Activated naive CD8-positive, alpha-beta T cell treated with anti-CD3 and anti-CD28 coated beads, Interleukin-2, amount 10 ng/mL, durations not matched to agents 7 days and 5 days (primary cell): ENCODE results near the gene STK17B. TPM values are rescaled to one million over a fixed set of nuclear protein-coding genes. Genes with fewer than 3 reads are reported as not detected.
"Not testable (repeated sequence)": the region's sequence is repeated elsewhere in the genome, so short reads cannot be mapped to it uniquely, and the experiment has no call there.

Experiments used
- ATAC-seq: fragments of 150-1000 bp; cut with Tn5 transposase; one replicate; pipeline ENCODE4 v1.10.0; 2021; ENCODE audit warnings: low read depth, moderate library complexity
- POLR2A ChIA-PET: fragments of 350-600 bp; sonication (Branson Sonifier 250); formaldehyde crosslinking; loops from one replicate; lab custom pipeline; 2021; ENCODE audit warnings: antibody characterized with exemption; lab: Charles Lee
- DNase-seq: peaks from one replicate; pipeline ENCODE4 v3.0.0; 2021
- H3K27ac Mint-ChIP-seq: one replicate; pipeline ENCODE4 v1.8.0; 2022; ENCODE audit warnings: mild to moderate bottlenecking, mixed read lengths
- H3K27me3 Mint-ChIP-seq: one replicate; pipeline ENCODE4 v1.8.0; 2022; ENCODE audit warnings: mild to moderate bottlenecking, moderate library complexity, mixed read lengths
- H3K36me3 Mint-ChIP-seq: one replicate; pipeline ENCODE4 v1.8.0; 2021; ENCODE audit warnings: mild to moderate bottlenecking, mixed read lengths
- H3K4me1 Mint-ChIP-seq: one replicate; pipeline ENCODE4 v1.8.0; 2021; ENCODE audit warnings: mixed read lengths
- H3K4me3 Mint-ChIP-seq: one replicate; pipeline ENCODE4 v1.8.0; 2022; ENCODE audit warnings: mild to moderate bottlenecking, moderate library complexity, mixed read lengths
- H3K9me3 Mint-ChIP-seq: one replicate; pipeline ENCODE4 v1.8.0; 2021; ENCODE audit warnings: mixed read lengths
- total RNA-seq, 2 experiments: library from RNA; stranded (reverse); gene quantifications; one replicate each; pipeline ENCODE4 v1.2.3, GENCODE V29; 2021

Gene STK17B
- total RNA-seq, 2 experiments from 2014 or later: 476 to 483 TPM

DNA sequence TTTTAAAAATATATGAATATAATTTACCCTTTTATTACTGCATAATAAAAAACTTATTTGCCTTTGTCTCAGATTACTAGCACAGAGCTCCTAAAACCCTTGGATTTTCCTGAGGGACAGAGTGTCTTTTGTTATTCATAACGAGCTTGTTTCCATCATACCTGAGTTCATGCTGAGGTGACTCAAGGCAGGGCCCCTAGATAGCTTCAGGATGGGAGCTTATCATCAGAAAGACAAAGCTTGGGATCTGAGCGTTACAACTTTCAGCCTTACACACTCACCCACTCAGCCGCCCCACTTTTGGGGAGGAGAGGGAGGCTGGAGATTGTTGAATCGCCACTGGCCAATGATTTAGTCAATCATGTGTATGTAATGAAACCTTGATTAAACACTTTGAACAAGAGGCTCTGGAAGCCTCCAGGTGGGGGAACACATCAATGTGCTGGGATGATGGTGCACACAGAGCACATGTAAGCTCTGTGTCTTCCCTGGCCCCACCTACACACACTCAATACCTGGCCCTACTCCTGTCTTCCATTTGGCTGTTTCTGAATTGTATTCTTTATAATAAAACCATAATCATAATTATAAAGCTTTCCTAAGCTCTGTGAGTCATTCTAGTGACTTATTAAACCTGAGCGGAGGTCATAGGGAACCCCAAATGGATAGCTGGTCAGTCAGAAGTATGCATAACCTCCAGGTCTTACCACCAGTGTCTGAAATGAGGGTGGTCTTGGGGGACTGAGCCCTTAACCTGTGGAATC lies 74.2 kb downstream of the STK17B start:
- H3K27me3 Mint-ChIP-seq: no peaks in the 10 kb centered on the region
- DNase-seq (no peak), ATAC-seq (no peak)
- peaks cover 15% of the 10 kb centered on the region for H3K9me3 Mint-ChIP-seq
- no peak overlapping the region for H3K4me3 Mint-ChIP-seq
- POLR2A ChIA-PET: interaction anchor here (0.5 kb wide), 1 partner anchor 81 kb away, joined by 4 read pairs; no protein-coding TSS in a partner anchor
- no peak overlapping the region for H3K27ac Mint-ChIP-seq
- peaks cover 9% of the 10 kb centered on the region for H3K4me1 Mint-ChIP-seq
- H3K36me3 Mint-ChIP-seq: peaks cover 12% of the 10 kb centered on the region

DNA sequence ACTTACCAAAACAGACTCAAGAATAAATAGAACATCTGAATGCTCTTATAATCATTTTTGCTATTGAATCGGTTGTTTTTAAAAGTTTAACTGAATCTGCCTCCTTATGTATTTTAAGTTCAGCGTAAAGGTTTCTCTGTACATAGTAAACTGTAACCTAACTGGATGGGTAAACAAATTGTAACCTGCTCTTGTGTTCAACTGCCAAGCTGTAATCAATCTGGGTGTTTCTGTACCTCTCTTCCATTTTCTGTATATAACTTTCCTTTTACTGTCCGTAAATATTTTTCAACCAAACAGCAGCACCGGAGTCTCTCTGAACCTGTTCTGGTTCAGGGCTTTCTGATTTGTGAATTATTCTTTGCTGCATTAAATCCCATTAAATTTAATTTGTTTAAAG lies 75.1 kb downstream of the STK17B start:
- Mint-ChIP-seq H3K27ac (no peak overlapping the region), H3K36me3 (peaks cover 12% of the 10 kb centered on the region), H3K4me1 (peaks cover under 1% of the 10 kb centered on the region), H3K9me3 (peaks cover 15% of the 10 kb centered on the region), H3K4me3 (no peak overlapping the region), H3K27me3 (no peaks in the 10 kb centered on the region)
- ATAC-seq (no peak), DNase-seq (no peak)
- POLR2A ChIA-PET: no interaction called here

DNA sequence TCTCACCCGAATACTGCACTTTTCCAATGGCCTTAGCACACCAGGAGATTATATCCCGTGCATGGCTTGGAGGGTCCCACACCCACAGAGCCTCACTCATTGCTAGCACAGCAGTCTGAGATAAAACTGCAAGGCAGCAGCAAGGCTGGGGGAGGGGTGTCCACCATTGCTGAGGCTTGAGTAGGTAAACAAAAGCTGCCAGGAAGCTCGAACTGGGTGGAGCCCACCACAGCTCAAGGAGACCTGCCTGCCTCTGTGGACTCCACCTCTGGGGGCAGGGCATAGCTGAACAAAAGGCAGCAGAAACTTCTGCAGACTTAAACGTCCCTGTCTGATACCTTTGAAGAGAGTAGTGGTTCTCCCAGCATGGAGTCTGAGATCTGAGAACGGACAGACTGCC lies 81.9 kb downstream of the STK17B start:
- DNase-seq, ATAC-seq, H3K27me3 Mint-ChIP-seq, H3K27ac Mint-ChIP-seq, H3K4me1 Mint-ChIP-seq, H3K4me3 Mint-ChIP-seq, POLR2A ChIA-PET: not testable (repeated sequence)
- Mint-ChIP-seq H3K36me3 (peaks cover 12% of the 10 kb centered on the region), H3K9me3 (peaks cover 21% of the 10 kb centered on the region)

DNA sequence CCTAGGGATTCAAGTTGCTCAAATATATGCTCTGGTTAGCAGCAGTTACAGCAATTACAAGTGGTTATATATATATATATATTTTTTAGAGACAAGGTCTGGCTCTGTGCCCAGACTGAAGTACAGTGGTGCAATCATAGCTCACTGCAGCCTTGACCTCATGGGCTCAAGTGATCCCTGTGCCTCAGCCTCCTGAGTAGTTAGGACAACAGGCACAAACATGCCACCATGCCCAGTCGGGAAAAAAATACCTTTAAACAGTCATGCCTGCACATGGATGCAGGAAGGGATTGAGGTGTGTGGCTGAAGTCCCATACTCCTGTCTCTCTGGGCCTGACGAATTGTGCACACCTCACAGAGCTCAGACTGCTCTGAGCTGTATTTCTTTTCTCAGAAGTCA lies 83.2 kb downstream of the STK17B start:
- POLR2A ChIA-PET: interaction anchor here (0.6 kb wide), 1 partner anchor 69 kb away, joined by 3 read pairs; no protein-coding TSS in a partner anchor
- H3K4me1 Mint-ChIP-seq: peaks cover 7% of the 10 kb centered on the region
- peaks cover 17% of the 10 kb centered on the region for H3K9me3 Mint-ChIP-seq
- H3K27ac Mint-ChIP-seq: no peak overlapping the region
- DNase-seq (no peak), ATAC-seq (no peak)
- H3K36me3 Mint-ChIP-seq: peaks cover 7% of the 10 kb centered on the region
- no peaks in the 10 kb centered on the region for H3K27me3 Mint-ChIP-seq
- no peak overlapping the region for H3K4me3 Mint-ChIP-seq

DNA sequence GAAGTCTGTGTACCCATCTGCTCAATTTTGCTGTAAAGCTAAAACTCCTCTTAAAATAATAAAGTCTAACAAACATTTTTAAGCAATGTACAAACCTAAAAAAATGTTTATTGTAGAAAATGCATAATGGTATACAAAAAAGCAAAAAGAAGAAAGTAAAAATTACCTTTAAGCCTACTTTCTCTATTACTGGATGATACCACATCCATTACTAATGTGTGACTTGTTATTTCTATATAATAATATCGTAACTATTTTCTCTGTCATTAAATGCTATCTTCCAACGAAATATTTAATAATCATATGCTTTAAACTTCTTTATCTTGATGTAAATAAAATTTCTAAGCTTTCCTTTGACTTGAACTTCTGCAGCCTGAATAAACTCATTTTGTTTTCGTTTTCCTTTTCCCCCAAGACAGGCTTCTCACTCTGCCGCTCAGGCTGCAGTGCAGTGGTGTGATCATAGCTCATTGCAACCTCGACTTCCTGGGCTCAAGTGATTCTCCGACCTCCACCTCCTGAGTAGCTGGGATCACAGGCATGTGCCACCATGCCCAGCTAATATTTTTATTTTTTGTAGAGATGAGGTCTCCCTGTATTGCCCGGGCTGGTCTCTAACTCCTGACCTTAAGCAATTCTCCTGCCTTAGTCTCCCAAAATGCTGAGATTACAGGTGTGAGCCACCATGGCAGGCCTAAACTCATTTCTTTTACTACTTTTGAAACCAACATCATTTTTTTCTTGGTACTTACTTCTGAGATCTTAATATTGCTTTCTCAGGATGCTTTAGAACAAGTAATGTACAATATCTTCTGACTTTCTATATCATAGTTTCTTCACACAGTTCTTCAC lies 84.6 kb downstream of the STK17B start:
- Mint-ChIP-seq H3K4me3 (peak overlapping the region; percentile 39), H3K27me3 (no peaks in the 10 kb centered on the region), H3K27ac (peak overlapping the region; percentile 55), H3K36me3 (peaks cover 21% of the 10 kb centered on the region), H3K9me3 (peaks cover 26% of the 10 kb centered on the region), H3K4me1 (peaks cover 9% of the 10 kb centered on the region)
- POLR2A ChIA-PET: no interaction called here
- DNase-seq: no peak
- no peak for ATAC-seq

DNA sequence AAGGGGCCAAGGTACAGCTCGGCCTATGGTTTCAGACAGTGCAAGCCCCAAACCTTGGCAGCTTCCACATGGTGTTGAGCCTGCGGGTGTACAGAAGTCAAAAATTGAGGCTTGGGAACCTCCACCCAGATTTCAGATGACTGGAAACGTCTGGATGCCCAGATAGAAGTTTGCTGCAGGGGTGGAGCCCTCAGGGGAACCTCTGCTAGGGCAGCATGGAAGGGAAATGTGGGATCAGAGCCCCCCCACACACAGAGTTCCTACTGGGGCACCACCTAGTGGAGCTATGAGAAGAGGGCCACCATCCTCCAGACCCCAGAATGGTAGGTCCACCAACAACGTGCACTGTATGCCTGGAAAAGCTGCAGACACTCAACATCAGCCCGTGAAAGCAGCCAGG lies 87.8 kb downstream of the STK17B start:
- POLR2A ChIA-PET: no interaction called here

More for the DNA sequence above, 87.8 kb downstream of the STK17B start:
- Mint-ChIP-seq H3K4me1 (peaks cover 21% of the 10 kb centered on the region), H3K36me3 (peaks cover 24% of the 10 kb centered on the region), H3K27me3 (no peaks in the 10 kb centered on the region), H3K9me3 (peaks cover 17% of the 10 kb centered on the region), H3K4me3 (no peak overlapping the region), H3K27ac (no peak overlapping the region)
- ATAC-seq: no peak
- no peak for DNase-seq

Other genes starting within 250 kb of the STK17B start
- not detected for gene DNAH7, start 102.7 kb downstream of the STK17B start, total RNA-seq